Nephron (organoid): ENCODE data around the gene TMIGD1.

Experiments
- H3K27ac Mint-ChIP-seq, 3 experiments: 2 replicates each; pipeline ENCODE4 v1.8.0; 2020; ENCODE audit warnings: mixed read lengths in 3 of 3, mild to moderate bottlenecking in 2 of 3, moderate library complexity in 1 of 3
- H3K27me3 Mint-ChIP-seq: 2 replicates; pipeline ENCODE4 v1.8.0; 2021; ENCODE audit warnings: low read depth, mild to moderate bottlenecking, moderate library complexity, mixed read lengths
- H3K36me3 Mint-ChIP-seq: 2 replicates; pipeline ENCODE4 v1.8.0; 2020; ENCODE audit warnings: low read depth, mixed read lengths
- H3K4me1 Mint-ChIP-seq: 2 replicates; pipeline ENCODE4 v1.8.0; 2020; ENCODE audit warnings: mixed read lengths
- H3K4me3 Mint-ChIP-seq, 3 experiments: 2 replicates each; pipeline ENCODE4 v1.8.0; 2020; ENCODE audit warnings: mild to moderate bottlenecking in 3 of 3, mixed read lengths in 3 of 3, moderate library complexity in 2 of 3
- H3K9me3 Mint-ChIP-seq: 2 replicates; pipeline ENCODE4 v1.8.0; 2020; ENCODE audit warnings: mixed read lengths
- TF ChIP-seq, protein P1 (sequence below), 3 experiments: fragments of 200-600 bp; sonication (generic); IDR thresholded peaks; one replicate each; pipeline ENCODE4 v1.5.0; 2021; ENCODE audit warnings: antibody characterized with exemption in 3 of 3; ENCODE audit not compliant: unreplicated experiment in 3 of 3

Gene TMIGD1

GRCh38 chr17:30318155-30318554 is 15.7 kb downstream of the TMIGD1 start:
- no peak overlapping the region for H3K4me3 Mint-ChIP-seq
- no peak overlapping the region for H3K27ac Mint-ChIP-seq
- H3K9me3 Mint-ChIP-seq, result no peaks in the 10 kb centered on the region
- no peaks in the 10 kb centered on the region for H3K27me3 Mint-ChIP-seq
- peaks cover 5% of the 10 kb centered on the region for H3K4me1 Mint-ChIP-seq
- H3K36me3 Mint-ChIP-seq, result no peaks in the 10 kb centered on the region
- TF ChIP-seq, protein P1, sequence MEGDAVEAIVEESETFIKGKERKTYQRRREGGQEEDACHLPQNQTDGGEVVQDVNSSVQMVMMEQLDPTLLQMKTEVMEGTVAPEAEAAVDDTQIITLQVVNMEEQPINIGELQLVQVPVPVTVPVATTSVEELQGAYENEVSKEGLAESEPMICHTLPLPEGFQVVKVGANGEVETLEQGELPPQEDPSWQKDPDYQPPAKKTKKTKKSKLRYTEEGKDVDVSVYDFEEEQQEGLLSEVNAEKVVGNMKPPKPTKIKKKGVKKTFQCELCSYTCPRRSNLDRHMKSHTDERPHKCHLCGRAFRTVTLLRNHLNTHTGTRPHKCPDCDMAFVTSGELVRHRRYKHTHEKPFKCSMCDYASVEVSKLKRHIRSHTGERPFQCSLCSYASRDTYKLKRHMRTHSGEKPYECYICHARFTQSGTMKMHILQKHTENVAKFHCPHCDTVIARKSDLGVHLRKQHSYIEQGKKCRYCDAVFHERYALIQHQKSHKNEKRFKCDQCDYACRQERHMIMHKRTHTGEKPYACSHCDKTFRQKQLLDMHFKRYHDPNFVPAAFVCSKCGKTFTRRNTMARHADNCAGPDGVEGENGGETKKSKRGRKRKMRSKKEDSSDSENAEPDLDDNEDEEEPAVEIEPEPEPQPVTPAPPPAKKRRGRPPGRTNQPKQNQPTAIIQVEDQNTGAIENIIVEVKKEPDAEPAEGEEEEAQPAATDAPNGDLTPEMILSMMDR (IDR thresholded peaks at IDR 0.05; ENCODE audit: unreplicated experiment in 3 of 3), result no peak

- no peaks in the 10 kb centered on the region for H3K36me3 Mint-ChIP-seq
- peaks cover 5% of the 10 kb centered on the region for H3K4me1 Mint-ChIP-seq
- H3K9me3 Mint-ChIP-seq, result no peaks in the 10 kb centered on the region
- H3K4me3 Mint-ChIP-seq, result no peak overlapping the region
- TF ChIP-seq, protein P1 (IDR thresholded peaks at IDR 0.05; ENCODE audit: unreplicated experiment in 3 of 3), result no peak
- no peak overlapping the region for H3K27ac Mint-ChIP-seq
- H3K27me3 Mint-ChIP-seq, result no peaks in the 10 kb centered on the region
Observed at GRCh38 chr17:30316736-30317135, 17.1 kb downstream of the TMIGD1 start.

- TF ChIP-seq, protein P1 (IDR thresholded peaks at IDR 0.05; ENCODE audit: unreplicated experiment in 3 of 3), result no peak
- no peaks in the 10 kb centered on the region for H3K27me3 Mint-ChIP-seq
- H3K36me3 Mint-ChIP-seq, result no peaks in the 10 kb centered on the region
- H3K27ac Mint-ChIP-seq, result no peak overlapping the region
- peaks cover 5% of the 10 kb centered on the region for H3K4me1 Mint-ChIP-seq
- H3K4me3 Mint-ChIP-seq, result no peak overlapping the region
- no peaks in the 10 kb centered on the region for H3K9me3 Mint-ChIP-seq
Observed at GRCh38 chr17:30315106-30315505, 18.8 kb downstream of the TMIGD1 start.

- H3K27me3 Mint-ChIP-seq, result no peaks in the 10 kb centered on the region
- H3K4me1 Mint-ChIP-seq, result peaks cover 5% of the 10 kb centered on the region
- TF ChIP-seq, protein P1 (IDR thresholded peaks at IDR 0.05; ENCODE audit: unreplicated experiment in 3 of 3), result no peak
- H3K27ac Mint-ChIP-seq, result no peak overlapping the region
- H3K9me3 Mint-ChIP-seq, result no peaks in the 10 kb centered on the region
- no peaks in the 10 kb centered on the region for H3K36me3 Mint-ChIP-seq
- no peak overlapping the region for H3K4me3 Mint-ChIP-seq
Observed at GRCh38 chr17:30314474-30314873, 19.4 kb downstream of the TMIGD1 start.

DNA sequence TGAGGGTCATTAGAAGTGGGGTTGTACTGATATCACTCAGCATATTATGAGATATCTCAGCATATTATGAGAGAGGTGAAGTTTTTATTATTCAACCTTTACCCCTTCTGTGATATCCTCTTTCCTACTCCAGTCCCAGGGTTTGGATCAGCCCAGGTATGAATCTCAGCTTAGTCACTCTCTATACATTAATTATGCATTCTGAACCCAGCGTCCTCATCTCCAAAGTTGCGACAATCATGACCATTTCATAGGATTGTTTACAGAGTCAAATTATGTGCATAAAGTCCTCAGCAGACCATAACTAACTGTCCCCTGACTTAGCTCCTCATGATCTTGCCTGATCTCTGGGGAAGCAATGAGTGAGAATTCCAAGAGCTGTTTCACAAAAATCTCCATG is 21.6 kb downstream of the TMIGD1 start:
- H3K27ac Mint-ChIP-seq, result no peak overlapping the region

DNA sequence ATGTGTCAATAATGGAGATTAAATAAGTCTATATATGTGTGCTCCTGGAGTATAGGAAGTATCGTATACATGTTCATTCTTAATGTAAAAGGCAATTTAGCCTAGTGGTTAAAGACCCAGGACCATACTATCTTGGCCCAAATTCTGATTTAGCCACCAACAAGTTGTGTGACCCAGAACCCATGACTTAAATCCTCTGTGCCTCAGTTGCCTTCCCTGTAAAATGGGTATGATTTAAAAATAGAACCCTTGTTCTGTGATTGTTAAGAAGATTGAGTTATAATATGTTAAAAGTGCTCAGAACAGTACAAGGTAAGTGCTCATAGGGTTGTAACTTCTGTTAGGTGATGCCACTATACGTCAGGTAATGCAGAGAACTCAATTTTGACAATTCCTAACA is 23.3 kb downstream of the TMIGD1 start:
- TF ChIP-seq, protein P1 (IDR thresholded peaks at IDR 0.05; ENCODE audit: unreplicated experiment in 3 of 3), result no peak
- no peaks in the 10 kb centered on the region for H3K27me3 Mint-ChIP-seq
- H3K36me3 Mint-ChIP-seq, result no peaks in the 10 kb centered on the region
- peaks cover 5% of the 10 kb centered on the region for H3K4me1 Mint-ChIP-seq
- no peaks in the 10 kb centered on the region for H3K9me3 Mint-ChIP-seq
- H3K27ac Mint-ChIP-seq, result no peak overlapping the region
- no peak overlapping the region for H3K4me3 Mint-ChIP-seq

More for the DNA sequence above, 21.6 kb downstream of the TMIGD1 start:
- H3K9me3 Mint-ChIP-seq, result no peaks in the 10 kb centered on the region
- TF ChIP-seq, protein P1 (IDR thresholded peaks at IDR 0.05; ENCODE audit: unreplicated experiment in 3 of 3), result no peak
- no peaks in the 10 kb centered on the region for H3K36me3 Mint-ChIP-seq
- H3K4me3 Mint-ChIP-seq, result no peak overlapping the region
- H3K27me3 Mint-ChIP-seq, result no peaks in the 10 kb centered on the region
- H3K4me1 Mint-ChIP-seq, result peaks cover 5% of the 10 kb centered on the region
